GM21619 (cell line): ENCODE data around the gene NUCB1.

Experiments
- ATAC-seq: cut with Tn5 transposase; IDR thresholded peaks from one replicate; pipeline ENCODE4 v1.9.1; 2021; ENCODE audit not compliant: unreplicated experiment

NUCB1 gene

DNA sequence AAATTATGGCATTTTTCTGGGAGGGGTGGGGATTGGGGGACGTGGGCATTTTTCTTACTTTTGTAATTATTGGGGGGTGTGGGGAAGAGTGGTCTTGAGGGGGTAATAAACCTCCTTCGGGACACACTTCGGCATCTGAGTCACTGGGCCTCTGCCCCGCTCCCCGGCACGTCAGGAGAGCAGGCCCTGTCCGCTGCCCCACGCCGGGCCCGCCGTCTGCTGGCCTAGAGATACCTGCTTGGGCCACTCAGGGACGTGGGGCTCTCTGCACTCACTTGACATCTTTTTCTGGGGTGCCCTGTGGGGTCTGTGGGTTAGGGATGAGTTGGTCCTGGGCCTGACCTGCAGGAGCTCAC lies 61.5 kb downstream of the NUCB1 start:
- no peak for ATAC-seq

- ATAC-seq: peak; percentile 32
Measured at GRCh38 chr19:48962029-48962848, 62.1 kb downstream of the NUCB1 start.

GRCh38 chr19:48962849-48963165 lies 62.7 kb downstream of the NUCB1 start:
- ATAC-seq: no peak

DNA sequence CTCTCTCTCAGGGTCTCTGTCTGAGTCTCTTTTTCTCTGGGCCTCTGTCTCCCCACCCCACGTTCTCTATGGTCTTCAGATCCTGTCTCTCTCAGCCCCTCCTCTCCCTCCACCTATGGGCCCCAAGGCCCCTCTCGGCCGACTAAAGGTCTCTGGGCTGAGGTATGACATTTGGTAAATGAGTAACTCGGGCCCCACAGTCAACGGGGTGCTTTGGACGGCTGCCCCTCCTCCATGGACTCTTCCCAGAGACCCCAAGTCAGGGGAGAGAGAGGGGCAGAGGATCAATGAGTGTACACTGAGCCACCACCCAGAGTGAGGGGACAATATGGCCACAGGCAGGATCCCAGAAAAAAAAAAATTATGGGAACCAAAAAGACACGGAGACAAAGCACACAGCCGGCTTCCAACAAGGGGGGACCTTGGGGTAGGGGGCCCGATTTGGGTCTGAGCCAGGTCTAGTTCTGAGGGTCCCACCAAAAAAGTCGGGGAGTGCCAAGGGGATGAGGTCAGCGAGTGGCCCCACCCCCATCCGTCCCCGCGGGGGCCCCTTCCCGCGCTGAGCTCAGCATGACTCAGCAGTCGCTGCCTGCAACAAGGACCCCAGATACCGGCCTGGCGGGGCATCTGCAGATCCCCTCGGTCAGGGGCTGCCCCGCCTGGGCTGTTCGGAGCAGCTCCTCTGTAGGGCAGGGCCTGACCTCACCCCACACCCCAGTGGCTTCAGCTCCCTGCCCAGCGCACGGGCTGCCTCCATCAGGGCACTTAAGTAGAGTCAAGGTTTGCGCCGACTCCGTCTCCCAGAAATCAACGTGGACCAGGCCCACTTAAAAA lies 63.5 kb downstream of the NUCB1 start:
- ATAC-seq: no peak

DNA sequence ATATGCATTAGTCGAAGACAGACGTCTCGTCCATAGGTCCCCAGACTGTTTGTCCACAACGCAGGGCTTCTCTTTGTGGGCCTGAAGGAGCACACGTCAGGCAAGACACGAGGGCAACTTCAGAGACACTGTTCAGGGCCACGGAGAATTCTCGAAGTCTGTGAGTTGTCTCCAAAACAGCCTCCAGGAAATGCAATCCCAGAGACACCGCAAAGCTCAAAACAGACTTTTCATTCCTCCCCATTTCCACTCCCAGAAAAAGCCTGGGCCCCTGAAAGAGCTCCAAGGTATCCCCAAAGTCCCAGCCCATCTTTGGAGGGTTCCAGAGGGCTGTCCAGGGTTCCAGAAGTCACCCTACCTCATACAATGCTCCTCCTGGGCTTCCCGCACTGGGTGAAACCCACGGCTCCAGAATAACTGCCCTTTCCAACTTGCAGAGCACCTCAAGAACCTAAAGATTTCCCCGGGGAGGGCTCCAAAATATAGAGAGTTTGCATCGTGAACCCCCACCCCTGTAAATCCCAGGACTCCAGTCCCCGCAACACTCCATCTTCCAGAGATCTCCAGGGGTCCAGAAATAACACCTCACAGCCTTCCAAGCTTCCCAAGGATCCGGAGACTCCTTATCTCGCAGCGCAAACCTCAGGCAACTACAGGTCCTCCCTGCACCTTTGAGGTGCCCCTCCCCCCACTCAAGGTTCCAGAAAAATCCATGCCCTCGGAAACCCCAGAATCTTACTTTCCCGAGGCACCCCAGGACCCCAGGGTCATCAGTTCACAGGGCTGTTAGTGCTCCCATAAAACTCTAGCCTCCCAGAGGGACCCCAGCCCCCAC lies 64.3 kb downstream of the NUCB1 start:
- ATAC-seq: no peak

GRCh38 chr19:48965040-48965805 lies 65.1 kb downstream of the NUCB1 start, which contains the start of gene FTL:
TSS of gene FTL (plus strand) at chr19:48965309. CDS start at chr19:48965508, 199 bp downstream.
- ATAC-seq: peak; percentile 41

DNA sequence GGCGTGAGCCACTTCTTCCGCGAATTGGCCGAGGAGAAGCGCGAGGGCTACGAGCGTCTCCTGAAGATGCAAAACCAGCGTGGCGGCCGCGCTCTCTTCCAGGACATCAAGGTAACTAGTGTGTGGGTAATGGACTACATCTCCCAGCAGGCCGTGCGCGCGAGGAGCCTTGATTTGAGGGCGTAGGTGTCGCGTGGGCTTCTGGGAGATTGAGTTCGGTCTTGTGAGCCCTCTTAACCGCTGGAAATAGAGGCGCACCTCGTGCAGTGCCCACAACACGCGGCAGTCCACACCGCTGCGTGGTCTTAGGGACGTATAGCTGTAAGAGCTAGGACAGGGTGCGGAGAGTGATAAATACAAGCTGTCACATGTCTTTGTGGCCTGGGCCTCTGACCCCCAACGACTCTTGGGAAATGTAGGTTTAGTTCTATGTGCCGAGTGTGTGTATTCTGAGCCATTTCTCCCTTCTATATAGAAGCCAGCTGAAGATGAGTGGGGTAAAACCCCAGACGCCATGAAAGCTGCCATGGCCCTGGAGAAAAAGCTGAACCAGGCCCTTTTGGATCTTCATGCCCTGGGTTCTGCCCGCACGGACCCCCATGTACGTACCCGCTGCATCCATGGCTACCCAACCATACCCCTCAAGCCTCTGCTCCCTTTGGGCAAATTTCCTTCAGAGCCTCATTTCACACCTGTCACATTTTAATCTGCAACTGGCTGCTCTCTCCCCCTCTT lies 65.9 kb downstream of the NUCB1 start:
- ATAC-seq: peak; percentile 19

- ATAC-seq: no peak
Measured at GRCh38 chr19:48966541-48967345, 66.6 kb downstream of the NUCB1 start.

DNA sequence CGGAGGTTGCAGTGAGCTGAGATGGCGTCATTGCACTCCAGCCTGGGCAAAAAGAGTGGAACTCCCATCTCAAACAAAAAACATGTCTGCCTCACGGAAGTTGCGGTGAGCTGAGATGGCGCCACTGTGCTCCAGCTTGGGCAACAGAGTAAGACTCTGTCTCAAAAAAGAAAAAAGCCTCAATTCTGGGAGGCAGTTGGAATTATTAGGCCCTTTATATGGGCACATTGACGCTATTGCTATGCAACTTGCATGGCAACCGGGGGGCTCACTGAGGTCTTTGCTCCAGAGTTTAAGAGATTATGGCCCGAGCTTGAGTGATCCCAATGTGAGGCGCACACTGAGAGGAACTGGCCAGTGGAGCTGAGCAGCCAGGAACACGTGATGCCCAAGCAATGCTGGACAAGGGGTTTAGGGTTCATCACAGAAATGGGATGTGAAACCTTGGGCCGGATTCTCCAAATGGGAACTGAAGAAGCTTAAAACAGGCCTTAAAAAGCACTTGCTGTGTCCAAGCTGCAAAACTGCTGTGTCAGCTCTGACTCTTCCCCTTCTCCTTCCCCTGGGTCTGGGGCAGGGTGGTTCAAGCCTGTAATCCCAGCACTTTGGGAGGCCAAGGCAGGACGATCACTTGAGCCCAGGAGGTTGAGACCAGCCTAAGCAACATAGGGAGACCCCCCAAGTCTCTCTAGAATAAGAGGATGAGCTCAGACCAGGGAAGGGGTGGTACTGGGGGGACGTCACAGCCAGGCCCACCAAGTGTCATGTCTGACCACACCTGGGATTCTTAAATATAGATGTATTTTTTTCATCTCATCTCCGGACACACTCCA lies 67.5 kb downstream of the NUCB1 start:
- ATAC-seq: no peak

DNA sequence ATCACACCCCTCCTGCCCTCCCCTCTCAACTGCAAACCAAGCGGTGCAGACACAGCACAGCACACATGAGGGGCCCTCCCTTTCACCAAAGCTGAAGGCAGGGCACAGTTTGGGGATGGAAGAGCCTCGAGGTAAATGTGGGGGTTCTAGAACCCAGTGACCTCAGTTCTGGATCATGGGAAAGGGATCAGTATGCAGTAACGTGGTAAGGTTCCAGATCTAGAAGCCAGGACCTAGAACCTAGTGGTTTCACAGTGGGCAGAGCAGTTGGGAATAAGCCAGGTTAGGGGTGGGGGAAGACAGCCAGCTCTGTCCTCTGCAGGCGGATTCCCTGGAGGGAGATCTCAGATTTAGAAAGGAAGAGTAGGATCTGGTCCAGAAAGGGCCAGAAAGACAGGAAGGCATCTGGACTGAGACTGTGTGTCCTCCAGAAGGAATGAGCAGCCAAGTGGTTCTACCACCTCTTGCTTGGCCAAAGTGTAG lies 68.1 kb downstream of the NUCB1 start:
- no peak for ATAC-seq

GRCh38 chr19:48968813-48969218 lies 68.7 kb downstream of the NUCB1 start:
- no peak for ATAC-seq

DNA sequence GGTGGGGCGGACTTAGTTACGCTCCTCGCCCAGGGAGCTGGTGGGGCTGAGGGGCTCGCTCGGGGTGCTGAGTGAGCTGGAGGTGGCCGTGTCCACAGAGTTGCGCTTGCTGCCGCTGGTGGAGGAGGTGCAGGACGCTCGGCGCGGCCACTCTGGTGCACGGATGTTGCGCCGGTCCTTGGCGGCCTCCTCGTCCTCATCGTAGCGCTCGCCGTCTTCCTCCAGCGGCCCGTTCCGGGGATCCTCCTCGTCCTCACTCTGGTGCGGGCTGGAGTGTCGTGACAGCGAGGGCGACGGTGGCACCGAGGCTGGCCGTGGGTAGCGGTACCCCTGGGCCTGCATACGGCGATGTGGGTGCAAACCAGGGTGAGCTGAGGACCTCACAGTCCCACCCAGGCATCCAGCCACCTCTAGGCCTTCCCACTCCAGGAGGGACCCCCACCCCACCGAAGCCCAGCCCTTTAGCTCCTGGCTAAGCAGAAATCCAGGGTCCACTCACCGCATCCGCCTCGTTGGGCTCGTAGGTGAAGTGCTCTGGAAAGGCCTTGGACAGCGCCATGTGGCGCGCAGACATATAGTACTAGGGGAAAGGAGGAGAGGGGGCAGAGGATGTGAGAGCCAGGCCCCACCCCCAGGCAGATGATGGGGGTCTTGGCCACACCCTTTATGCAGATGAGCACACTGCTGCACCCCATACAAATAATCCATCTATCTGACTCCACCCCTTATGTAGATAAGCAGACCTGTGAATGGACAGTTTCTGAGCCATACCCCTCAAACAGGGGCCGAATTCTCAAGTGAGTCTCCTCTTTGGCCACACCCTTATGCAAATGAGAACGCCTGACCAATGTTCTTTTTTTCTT lies 69.4 kb downstream of the NUCB1 start:
- no peak for ATAC-seq

DNA sequence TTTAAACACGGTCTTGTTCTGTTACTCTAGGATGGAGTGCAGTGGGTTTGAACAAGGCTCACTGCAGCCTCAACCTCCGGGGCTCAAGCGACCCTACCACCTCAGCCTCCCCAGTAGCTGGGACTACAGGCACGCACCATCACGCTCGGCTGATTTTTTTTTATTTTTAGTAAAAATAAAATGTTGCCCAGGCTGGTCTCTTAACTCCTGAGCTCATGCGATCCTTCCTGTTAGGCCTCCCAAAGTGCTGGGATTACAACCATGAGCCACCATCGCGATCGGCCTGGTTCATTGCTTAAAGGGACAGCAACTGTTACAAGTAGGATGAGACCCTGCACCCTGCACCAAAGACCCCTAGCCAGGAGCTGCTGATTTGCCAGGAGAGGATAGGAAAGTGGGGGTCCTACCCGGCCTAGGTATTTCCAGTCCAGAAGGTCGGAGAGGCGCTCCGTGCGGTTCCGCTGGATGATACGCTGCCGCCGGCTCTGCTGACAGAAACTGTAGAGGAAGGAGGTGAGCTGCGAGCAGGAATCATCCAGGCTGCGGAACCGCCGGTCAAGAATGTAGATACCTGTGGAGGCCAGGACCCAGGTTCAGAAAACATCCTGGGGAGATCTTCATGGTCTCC lies 70.1 kb downstream of the NUCB1 start:
- no peak for ATAC-seq

GRCh38 chr19:48970923-48971395 lies 70.8 kb downstream of the NUCB1 start:
- ATAC-seq: no peak
